OCI-LY7 (cell line): ENCODE results near the gene MRAS.

Experiments used
- EZH2phosphoT487 ChIP-seq: fragments of 200-600 bp; sonication (generic); IDR thresholded peaks from 2 replicates; pipeline ENCODE4 v1.6.1; 2018; ENCODE audit warnings: low read depth, borderline replicate concordance, mild to moderate bottlenecking, mixed run types, antibody characterized with exemption, low read length, moderate library complexity, mixed read lengths
- TF ChIP-seq, protein P1 (sequence below): fragments of 200-600 bp; sonication (generic); conservative IDR thresholded peaks from 2 replicates; pipeline ENCODE4 v1.5.1; 2014; ENCODE audit warnings: mild to moderate bottlenecking, antibody characterized with exemption, low read length, moderate library complexity, mixed read lengths

GRCh38 chr3:138349926-138350665, 1.7 kb downstream of the MRAS start:
- TF ChIP-seq, protein P1, sequence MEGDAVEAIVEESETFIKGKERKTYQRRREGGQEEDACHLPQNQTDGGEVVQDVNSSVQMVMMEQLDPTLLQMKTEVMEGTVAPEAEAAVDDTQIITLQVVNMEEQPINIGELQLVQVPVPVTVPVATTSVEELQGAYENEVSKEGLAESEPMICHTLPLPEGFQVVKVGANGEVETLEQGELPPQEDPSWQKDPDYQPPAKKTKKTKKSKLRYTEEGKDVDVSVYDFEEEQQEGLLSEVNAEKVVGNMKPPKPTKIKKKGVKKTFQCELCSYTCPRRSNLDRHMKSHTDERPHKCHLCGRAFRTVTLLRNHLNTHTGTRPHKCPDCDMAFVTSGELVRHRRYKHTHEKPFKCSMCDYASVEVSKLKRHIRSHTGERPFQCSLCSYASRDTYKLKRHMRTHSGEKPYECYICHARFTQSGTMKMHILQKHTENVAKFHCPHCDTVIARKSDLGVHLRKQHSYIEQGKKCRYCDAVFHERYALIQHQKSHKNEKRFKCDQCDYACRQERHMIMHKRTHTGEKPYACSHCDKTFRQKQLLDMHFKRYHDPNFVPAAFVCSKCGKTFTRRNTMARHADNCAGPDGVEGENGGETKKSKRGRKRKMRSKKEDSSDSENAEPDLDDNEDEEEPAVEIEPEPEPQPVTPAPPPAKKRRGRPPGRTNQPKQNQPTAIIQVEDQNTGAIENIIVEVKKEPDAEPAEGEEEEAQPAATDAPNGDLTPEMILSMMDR, result no peak
- TF ChIP-seq EZH2phosphoT487, result no peak
